ENCODE results near the gene CRLF2.

GRCh38 chrX:1169189-1169588, 43.3 kb downstream of the CRLF2 start:
- TF ChIP-seq POLR2A (IDR thresholded peaks at IDR 0.05; ENCODE audit: low read length): no peak
- no peak for TF ChIP-seq ZC3H11A (IDR thresholded peaks at IDR 0.05)
- TF ChIP-seq CTCF (IDR thresholded peaks at IDR 0.05): no peak
- TF ChIP-seq ESRRA (IDR thresholded peaks at IDR 0.05; ENCODE audit: borderline replicate concordance, low read length): no peak
- no peak for TF ChIP-seq RAD21 (conservative IDR thresholded peaks at IDR 0.05 in 1 of 2, IDR thresholded peaks at IDR 0.05 in 1 of 2)
- TF ChIP-seq BHLHE40 (IDR thresholded peaks at IDR 0.05; ENCODE audit: low read depth, low read length): no peak
- TF ChIP-seq EP300 (IDR thresholded peaks at IDR 0.05): no peak
- TF ChIP-seq RFX5 (IDR thresholded peaks at IDR 0.05): no peak
- no peak for TF ChIP-seq ELK1 (IDR thresholded peaks at IDR 0.05; ENCODE audit: low read depth, low read length)
- TF ChIP-seq RCOR1 (IDR thresholded peaks at IDR 0.05; ENCODE audit: low read depth, low read length): no peak
- no peak for TF ChIP-seq MAX (IDR thresholded peaks at IDR 0.05)
